Gastroesophageal sphincter (tissue), 4 donors: Measurements from ENCODE around the gene CLDN8. TPM values are rescaled to one million over a fixed set of nuclear protein-coding genes. Genes with fewer than 3 reads are reported as not detected.

Experiments used
- ATAC-seq: fragments of 150-250 bp; one replicate; pipeline ENCODE4 v1.9.1; 2016; ENCODE audit warnings: mild to moderate bottlenecking, moderate library complexity
- H3K27ac ChIP-seq, 4 donors: fragments of 200-600 bp; sonication (generic) in 3 of 4; 1 replicate in 3 of 4; 2 replicates in 1 of 4; pipeline ENCODE4 v1.5.1; 2016 to 2019
- H3K27me3 ChIP-seq: fragments of 200-600 bp; sonication (generic); one replicate; pipeline ENCODE4 v1.5.1; 2019
- H3K36me3 ChIP-seq, 2 donors: fragments of 200-600 bp; sonication (generic); one replicate each; pipeline ENCODE4 v1.5.1; 2019; ENCODE audit warnings: control low read depth in 1 of 2
- H3K4me1 ChIP-seq, 3 donors: fragments of 200-600 bp; sonication (generic); 1 replicate in 2 of 3; 2 replicates in 1 of 3; pipeline ENCODE4 v1.5.1; 2016 to 2019; ENCODE audit warnings: control low read depth in 2 of 3
- H3K4me3 ChIP-seq, 2 donors: fragments of 200-600 bp; sonication (generic); one replicate each; pipeline ENCODE4 v1.5.1; 2019; ENCODE audit warnings: mild to moderate bottlenecking in 1 of 2, moderate library complexity in 1 of 2
- H3K9me3 ChIP-seq, 3 donors: fragments of 200-600 bp; sonication (generic); one replicate each; pipeline ENCODE4 v1.5.1; 2017 to 2019; ENCODE audit warnings: control low read depth in 2 of 3
- CTCF ChIP-seq, 4 experiments: fragments of 200-600 bp in 2 of 4; fragments of 450-650 bp in 2 of 4; sonication (generic) in 1 of 4; IDR thresholded peaks; one replicate each; pipeline ENCODE4 v1.5.1; 2017 to 2019; ENCODE audit warnings: antibody characterized with exemption in 4 of 4, mild to moderate bottlenecking in 2 of 4, moderate library complexity in 2 of 4
- EP300 ChIP-seq: sonication (generic); formaldehyde crosslinking; IDR thresholded peaks from one replicate; pipeline ENCODE4 v1.6.1; 2017; ENCODE audit warnings: antibody characterized with exemption, mild to moderate bottlenecking
- POLR2A ChIP-seq, 2 donors: fragments of 450-650 bp; IDR thresholded peaks; one replicate each; pipeline ENCODE4 v1.6.1; 2017; ENCODE audit warnings: antibody characterized with exemption in 2 of 2, mild to moderate bottlenecking in 2 of 2, moderate library complexity in 1 of 2
- POLR2AphosphoS5 ChIP-seq: sonication (generic); formaldehyde crosslinking; IDR thresholded peaks from one replicate; pipeline ENCODE4 v1.6.1; 2017; ENCODE audit warnings: antibody characterized with exemption
- WGBS, 2 donors: methylation state at CpG; one replicate each; pipeline ENCODE4 v1.1.5; 2018; ENCODE audit warnings: low coverage in 1 of 2; 5-methylcytosine and 5-hydroxymethylcytosine counted together
- total RNA-seq, 4 donors: library from RNA; depleted of rRNA; stranded (reverse); fragments of >200 nt; gene quantifications; one replicate each; pipeline ENCODE4 v1.1.0, GENCODE V29; 2016

CLDN8 gene
- total RNA-seq, 4 donors from 2014 or later = 2.1 TPM; not detected in 3

- H3K27ac ChIP-seq = no peak overlapping the region
- H3K4me3 ChIP-seq = no peak overlapping the region
- 50 to 86% methylated on average over 1 to 2 of the region's 2 CpGs for WGBS, 2 donors
- ATAC-seq = no peak
- TF ChIP-seq POLR2A (IDR thresholded peaks at IDR 0.05) (no peak), POLR2AphosphoS5 (no peak)
- H3K36me3 ChIP-seq = no peaks in the 10 kb centered on the region
- H3K4me1 ChIP-seq = no peaks in the 10 kb centered on the region
- no peaks in the 10 kb centered on the region for H3K27me3 ChIP-seq
- H3K9me3 ChIP-seq = no peaks in the 10 kb centered on the region
These were observed 22.7 kb downstream of the CLDN8 start for GRCh38 chr21:30193201-30193600.

GRCh38 chr21:30190554-30190953 is 25.3 kb downstream of the CLDN8 start:
- no peaks in the 10 kb centered on the region for H3K4me1 ChIP-seq
- TF ChIP-seq POLR2A (IDR thresholded peaks at IDR 0.05) (no peak), POLR2AphosphoS5 (no peak), CTCF (IDR thresholded peaks at IDR 0.05) (no peak), EP300 (no peak)
- 77 to 87% methylated on average over 7 of the region's 7 CpGs for WGBS, 2 donors

GRCh38 chr21:30189773-30190172 is 26.1 kb downstream of the CLDN8 start:
- no peaks in the 10 kb centered on the region for H3K4me1 ChIP-seq
- H3K9me3 ChIP-seq = no peaks in the 10 kb centered on the region
- H3K27me3 ChIP-seq = no peaks in the 10 kb centered on the region
- TF ChIP-seq POLR2A (IDR thresholded peaks at IDR 0.05) (no peak), POLR2AphosphoS5 (no peak), EP300 (no peak), CTCF (IDR thresholded peaks at IDR 0.05) (no peak)
- ATAC-seq = no peak
- no peaks in the 10 kb centered on the region for H3K36me3 ChIP-seq
- H3K27ac ChIP-seq = no peak overlapping the region
- 64 to 75% methylated on average over 3 of the region's 3 CpGs for WGBS, 2 donors
- no peak overlapping the region for H3K4me3 ChIP-seq

More at GRCh38 chr21:30190554-30190953, 25.3 kb downstream of the CLDN8 start:
- H3K9me3 ChIP-seq = no peaks in the 10 kb centered on the region
- no peak overlapping the region for H3K4me3 ChIP-seq
- H3K27ac ChIP-seq = no peak overlapping the region
- H3K36me3 ChIP-seq = no peaks in the 10 kb centered on the region
- ATAC-seq = no peak
- H3K27me3 ChIP-seq = no peaks in the 10 kb centered on the region

GRCh38 chr21:30186242-30186641 is 29.7 kb downstream of the CLDN8 start:
- no peak overlapping the region for H3K4me3 ChIP-seq
- no peaks in the 10 kb centered on the region for H3K9me3 ChIP-seq
- no peak for TF ChIP-seq POLR2AphosphoS5
- TF ChIP-seq CTCF (IDR thresholded peaks at IDR 0.05) = no peak
- TF ChIP-seq POLR2A (IDR thresholded peaks at IDR 0.05) = no peak
- TF ChIP-seq EP300 = no peak
- H3K27me3 ChIP-seq = no peaks in the 10 kb centered on the region
- no peaks in the 10 kb centered on the region for H3K36me3 ChIP-seq
- H3K27ac ChIP-seq = no peak overlapping the region
- no peaks in the 10 kb centered on the region for H3K4me1 ChIP-seq
- 83 to 87% methylated on average over 1 to 2 of the region's 2 CpGs for WGBS, 2 donors
- ATAC-seq = no peak

- TF ChIP-seq EP300 (no peak), POLR2A (IDR thresholded peaks at IDR 0.05) (no peak), POLR2AphosphoS5 (no peak), CTCF (IDR thresholded peaks at IDR 0.05) (no peak)
These were observed 47.8 kb downstream of the CLDN8 start for GRCh38 chr21:30168086-30168485.

More at GRCh38 chr21:30168086-30168485, 47.8 kb downstream of the CLDN8 start:
- H3K4me1 ChIP-seq = no peaks in the 10 kb centered on the region
- no peak overlapping the region for H3K4me3 ChIP-seq
- ATAC-seq = no peak
- WGBS, 2 donors = 76 to 80% methylated on average over 2 to 3 of the region's 3 CpGs
- no peaks in the 10 kb centered on the region for H3K9me3 ChIP-seq
- H3K36me3 ChIP-seq = no peaks in the 10 kb centered on the region
- no peak overlapping the region for H3K27ac ChIP-seq
- no peaks in the 10 kb centered on the region for H3K27me3 ChIP-seq
